Activated naive CD4-positive, alpha-beta T cell (primary cell): ENCODE measurements around the gene SYN1.
"Not testable (repeated sequence)": the region's sequence is repeated elsewhere in the genome, so short reads cannot be mapped to it uniquely, and the experiment has no call there.

Source experiments
- DNase-seq, 4 experiments: peaks; one replicate each; lab custom pipeline; 2025; lab: John Stamatoyannopoulos, UW

The SYN1 gene

GRCh38 chrX:47619486-47620302, at the start of gene SYN1:
TSS of gene SYN1 (minus strand) at chrX:47619857. CDS start at chrX:47619728, 129 bp downstream.
- peak; percentile 32 to 73 (median 54) for DNase-seq

DNA sequence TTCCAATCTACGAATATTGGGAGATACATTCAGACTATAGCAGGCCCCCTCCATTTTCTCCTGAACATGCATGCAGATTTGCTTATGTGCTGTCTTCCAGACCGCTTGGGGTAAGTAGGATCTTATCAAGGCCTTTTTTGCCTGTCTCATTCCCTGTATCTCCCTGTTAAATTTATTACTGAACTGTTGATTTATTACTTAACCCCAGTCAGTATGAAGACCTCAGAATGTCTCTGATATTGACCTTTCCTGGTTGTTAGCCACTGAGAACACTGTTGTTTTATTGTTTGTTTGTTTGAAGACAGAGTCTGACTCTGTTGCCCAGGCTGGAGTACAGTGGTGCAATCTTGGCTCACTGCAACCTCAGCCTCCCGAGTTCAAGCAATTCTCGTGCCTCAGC, 46.1 kb upstream of the SYN1 start:
- DNase-seq, result not testable (repeated sequence)

- no peak for DNase-seq
Observed at GRCh38 chrX:47664737-47665136, 45.1 kb upstream of the SYN1 start.

DNA sequence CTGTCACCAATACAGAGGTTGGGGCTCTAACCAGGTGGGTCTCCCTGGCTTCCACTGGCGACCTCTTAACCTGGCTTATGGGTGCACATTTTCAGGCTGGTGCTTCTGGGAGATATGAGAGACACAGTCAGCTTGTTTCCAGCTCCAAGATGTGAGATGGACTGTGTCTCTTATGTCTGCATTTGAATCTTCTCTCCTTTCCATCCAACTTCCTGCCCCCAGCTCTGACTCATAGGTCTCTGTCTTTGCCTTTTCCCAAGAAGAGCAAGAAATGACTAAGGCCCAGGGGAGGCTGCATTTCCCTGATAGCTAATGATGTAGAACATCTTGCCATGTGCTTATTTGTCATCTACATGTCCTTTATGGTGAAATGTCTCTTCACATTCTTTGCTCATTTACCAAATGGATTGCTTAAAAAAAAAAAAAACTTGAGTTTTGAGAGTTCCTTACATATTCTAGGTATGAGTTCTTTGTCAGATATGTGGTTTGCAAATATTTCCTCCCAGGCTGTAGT, 42.5 kb upstream of the SYN1 start:
- DNase-seq, result no peak

DNA sequence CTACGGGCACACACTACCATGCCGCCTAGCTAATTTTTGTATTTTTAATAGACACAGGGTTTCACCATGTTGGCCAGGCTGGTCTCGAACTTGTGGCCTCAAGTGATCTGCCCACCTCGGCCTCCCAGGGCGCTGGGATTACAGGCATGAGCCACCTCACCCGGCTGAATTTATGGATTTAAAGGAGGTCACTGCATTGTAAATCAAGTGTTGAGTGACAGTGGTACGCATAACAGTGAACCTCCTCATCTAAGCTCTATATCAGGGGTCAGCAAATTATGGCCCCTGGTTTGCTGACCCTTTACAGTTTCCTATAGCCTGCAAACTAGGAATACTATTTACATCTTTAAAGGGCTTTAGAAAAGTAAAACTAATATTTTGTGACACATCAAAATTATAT, 41.9 kb upstream of the SYN1 start:
- no peak for DNase-seq

DNA sequence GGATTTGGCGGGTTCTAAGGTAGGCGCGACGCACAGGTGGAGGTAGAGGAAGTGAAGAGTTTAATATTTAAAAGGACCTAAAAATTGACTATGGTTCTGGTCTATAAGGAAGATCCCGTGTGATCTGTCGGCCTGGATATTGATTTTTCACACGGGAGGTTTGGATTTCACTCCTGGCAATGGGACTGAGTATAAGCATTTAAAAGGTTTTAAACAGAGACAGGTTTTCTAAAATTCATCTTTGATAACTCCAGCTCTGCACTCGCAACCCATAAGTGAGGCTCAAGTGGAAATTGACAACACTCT, 39.7 kb upstream of the SYN1 start:
- DNase-seq, result no peak

GRCh38 chrX:47658684-47659420, 39.2 kb upstream of the SYN1 start, which contains the start of gene UXT:
TSS of gene UXT (minus strand) at chrX:47659180. CDS start at chrX:47658927, 253 bp downstream.
- peak; percentile 67 to 82 (median 78) for DNase-seq

DNA sequence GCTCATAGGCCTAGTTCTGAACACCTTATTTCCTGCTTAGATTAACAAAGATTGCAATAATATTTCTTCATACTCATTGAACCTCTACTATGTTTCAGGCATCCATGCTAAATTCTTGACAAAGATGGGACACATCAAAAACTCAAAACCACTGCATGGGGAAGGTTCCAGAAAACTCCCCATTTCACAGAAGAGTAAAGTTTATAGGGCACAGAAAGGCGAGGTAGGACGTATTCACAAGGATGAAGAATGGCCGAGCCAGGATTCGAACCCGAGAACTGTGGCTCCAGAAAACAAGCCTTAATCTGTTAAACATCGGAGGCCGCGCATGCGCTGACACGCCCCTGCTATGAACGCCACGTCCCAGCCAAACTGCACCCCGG, 38.6 kb upstream of the SYN1 start:
- no peak for DNase-seq

DNA sequence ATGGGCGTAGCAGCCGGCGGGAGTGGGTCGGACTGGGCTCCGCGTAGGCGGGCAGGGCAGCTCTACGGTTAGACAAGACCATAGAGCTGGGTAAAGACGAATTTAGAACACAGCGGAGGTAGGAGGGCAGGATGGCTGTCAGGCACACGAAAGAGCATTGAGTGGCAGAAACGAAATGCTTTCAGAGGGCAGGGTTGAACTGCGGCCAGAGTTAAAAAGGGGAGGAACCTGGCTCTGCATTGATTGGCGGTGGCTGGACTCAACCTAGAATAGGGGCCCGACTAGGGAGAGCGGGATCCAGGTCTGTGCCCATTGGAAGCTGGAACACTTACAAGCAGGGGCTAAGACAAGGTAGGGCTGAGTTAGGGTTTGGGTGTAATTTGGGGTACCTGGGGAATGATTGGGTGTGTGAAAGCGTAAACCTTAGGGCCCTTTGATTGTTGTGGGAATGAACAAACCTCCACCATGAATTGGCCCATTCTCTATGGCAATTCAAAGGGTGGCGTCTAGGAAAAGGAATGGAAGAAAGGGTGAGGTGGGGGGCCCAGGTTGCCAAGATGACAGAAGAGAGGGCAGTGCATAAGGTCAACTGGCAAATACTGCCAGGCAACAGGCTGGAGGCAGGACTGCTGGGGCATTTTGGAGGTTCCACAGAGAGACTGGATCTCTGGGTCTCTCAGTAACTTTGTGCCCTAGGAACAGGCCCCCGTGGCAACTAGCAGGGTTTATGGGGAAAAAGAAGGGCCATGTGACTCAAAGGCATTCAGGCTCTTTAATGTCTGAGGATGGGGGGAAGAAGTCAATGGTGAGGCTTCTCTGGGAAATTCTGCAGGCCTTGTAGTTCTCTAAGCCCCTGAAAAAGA, 31.6 kb upstream of the SYN1 start:
- no peak for DNase-seq

- peak; percentile 49 to 89 (median 68) for DNase-seq
Observed at GRCh38 chrX:47650164-47651042, 30.7 kb upstream of the SYN1 start, which contains the start of gene ELK1. TSS of gene ELK1 (minus strand) at chrX:47650563. CDS start at chrX:47641441, 9,122 bp downstream.

DNA sequence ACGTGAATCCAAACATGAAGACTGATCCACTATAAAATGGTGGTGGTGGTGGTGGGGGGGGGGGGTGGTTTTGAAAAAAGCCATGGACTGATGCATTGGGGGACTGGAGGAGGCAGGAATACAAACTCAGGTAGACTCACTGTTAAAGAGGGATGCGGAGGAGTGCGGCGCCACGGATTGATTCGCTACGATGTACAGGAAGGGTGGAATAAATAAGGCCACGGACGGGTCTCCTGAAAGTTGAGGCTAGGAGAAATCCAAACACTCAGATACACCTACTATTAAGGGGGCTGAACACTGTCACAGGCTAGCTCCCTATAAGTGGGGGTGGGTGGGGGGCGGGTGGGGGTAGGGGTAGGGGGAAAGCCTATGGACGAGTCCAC, 30.1 kb upstream of the SYN1 start:
- DNase-seq, result no peak

GRCh38 chrX:47649271-47649670, 29.6 kb upstream of the SYN1 start:
- DNase-seq, result no peak

- DNase-seq, result no peak
Observed at GRCh38 chrX:47648376-47648775, 28.7 kb upstream of the SYN1 start.

- no peak for DNase-seq
Observed at GRCh38 chrX:47646636-47647035, 27.0 kb upstream of the SYN1 start.

DNA sequence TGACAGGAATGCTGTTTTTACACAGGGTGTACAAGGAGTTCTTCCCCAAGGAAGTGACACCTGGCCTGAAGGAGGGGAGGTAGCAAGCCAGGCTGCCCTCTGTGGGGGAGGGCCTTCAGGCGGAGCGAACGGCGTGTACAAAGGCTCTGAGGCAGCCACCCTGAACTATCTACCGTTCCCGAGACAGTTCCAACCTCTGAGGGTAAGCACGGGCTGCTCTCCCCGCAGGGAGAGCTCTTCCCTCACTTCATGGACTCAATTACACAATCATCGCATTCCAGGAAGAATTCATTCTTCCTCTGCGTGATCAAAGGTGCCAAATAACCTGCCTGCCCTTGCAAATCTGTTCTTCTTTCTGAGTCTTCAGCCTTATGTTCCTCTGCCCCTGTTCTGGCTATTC, 25.9 kb upstream of the SYN1 start:
- DNase-seq, result no peak

- DNase-seq, result no peak
Observed at GRCh38 chrX:47644557-47645091, 25.0 kb upstream of the SYN1 start.

DNA sequence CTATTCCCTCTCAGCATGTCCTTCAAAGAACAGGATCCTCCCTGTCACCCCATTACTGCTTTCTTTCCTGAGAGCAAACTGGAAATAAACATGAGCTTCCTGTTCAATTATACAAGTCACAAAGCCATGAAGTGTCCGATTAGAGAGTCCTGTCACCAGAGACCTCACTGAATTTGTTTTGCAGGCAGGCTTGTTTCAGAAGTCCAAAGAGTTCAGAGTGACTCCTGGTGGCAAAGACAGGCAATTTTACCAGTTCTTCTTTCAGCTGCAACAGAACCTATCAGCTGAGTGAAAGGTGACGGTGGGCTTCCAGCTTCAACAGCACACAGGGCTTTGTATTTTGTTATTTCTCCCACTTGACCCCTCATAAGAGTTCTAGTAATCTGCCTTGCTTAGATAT, 24.3 kb upstream of the SYN1 start:
- DNase-seq, result no peak

GRCh38 chrX:47638816-47639215, 19.2 kb upstream of the SYN1 start:
- DNase-seq, result no peak

GRCh38 chrX:47637546-47638195, 18.0 kb upstream of the SYN1 start:
- peak in 1 of 4 experiments; percentile 23 for DNase-seq

- DNase-seq, result no peak
Observed at GRCh38 chrX:47634871-47635575, 15.4 kb upstream of the SYN1 start.
